Left forelimb (tissue), 1 donor: Measurements from ENCODE around the gene PLCG2.
"Not testable (repeated sequence)": the region's sequence is repeated elsewhere in the genome, so short reads cannot be mapped to it uniquely, and the experiment has no call there.

Experiments used
- DNase-seq: peaks from one replicate; pipeline ENCODE4 v3.0.0-alpha.2; 2018; ENCODE audit warnings: low spot score

Gene PLCG2

GRCh38 chr16:81997738-81998137 is 218.6 kb downstream of the PLCG2 start:
- no peak for DNase-seq

- no peak for DNase-seq
Observed at GRCh38 chr16:82002831-82003230, 223.7 kb downstream of the PLCG2 start.

GRCh38 chr16:82004601-82005000 is 225.5 kb downstream of the PLCG2 start:
- no peak for DNase-seq

GRCh38 chr16:82005027-82005830 is 226.1 kb downstream of the PLCG2 start:
- no peak for DNase-seq

- DNase-seq, result no peak
Observed at GRCh38 chr16:82006036-82006435, 226.9 kb downstream of the PLCG2 start.

- no peak for DNase-seq
Observed at GRCh38 chr16:82007189-82007588, 228.1 kb downstream of the PLCG2 start.

- no peak for DNase-seq
Observed at GRCh38 chr16:82008957-82009592, 230.0 kb downstream of the PLCG2 start.

- DNase-seq, result not testable (repeated sequence)
Observed at GRCh38 chr16:82009789-82010188, 230.7 kb downstream of the PLCG2 start.

- no peak for DNase-seq
Observed at GRCh38 chr16:82010649-82011048, 231.6 kb downstream of the PLCG2 start.

- DNase-seq, result no peak
Observed at GRCh38 chr16:82011199-82011641, 232.1 kb downstream of the PLCG2 start, which contains the start of gene SDR42E1. TSS of gene SDR42E1 (minus strand) at chr16:82011470. CDS start at chr16:82000858, 10,612 bp downstream.
